GM18507 (cell line): Measurements from ENCODE around the gene GNAQ.

ENCODE experiments used
- DNase-seq: peaks from one replicate; pipeline ENCODE4 v3.0.0; 2011; ENCODE audit warnings: low read depth; ENCODE audit not compliant: insufficient read length; ENCODE audit errors: extremely low spot score
- FAIRE-seq: peaks from 2 replicates; lab custom pipeline; 2011; peaks lifted over from hg19 to GRCh38; lab: Jason Lieb, UNC

GNAQ gene

GRCh38 chr9:77916820-77917219 lies 114.8 kb downstream of the GNAQ start:
- FAIRE-seq: no peak
- DNase-seq: no peak

GRCh38 chr9:77916410-77916819 lies 115.2 kb downstream of the GNAQ start:
- FAIRE-seq (no peak), DNase-seq (no peak)

GRCh38 chr9:77915744-77916143 lies 115.9 kb downstream of the GNAQ start:
- DNase-seq (no peak), FAIRE-seq (no peak)

GRCh38 chr9:77912895-77913693 lies 118.5 kb downstream of the GNAQ start:
- DNase-seq (no peak), FAIRE-seq (no peak)

GRCh38 chr9:77911928-77912327 lies 119.7 kb downstream of the GNAQ start:
- DNase-seq: no peak
- no peak for FAIRE-seq

GRCh38 chr9:77910194-77910621 lies 121.4 kb downstream of the GNAQ start:
- DNase-seq (no peak), FAIRE-seq (no peak)

- DNase-seq: no peak
- no peak for FAIRE-seq
These were observed 122.3 kb downstream of the GNAQ start for GRCh38 chr9:77909306-77909705.

- FAIRE-seq (no peak), DNase-seq (no peak)
These were observed 123.3 kb downstream of the GNAQ start for GRCh38 chr9:77908293-77908692.

- no peak for DNase-seq
- FAIRE-seq: no peak
These were observed 124.0 kb downstream of the GNAQ start for GRCh38 chr9:77907585-77907984.

GRCh38 chr9:77906991-77907390 lies 124.6 kb downstream of the GNAQ start:
- FAIRE-seq (no peak), DNase-seq (no peak)

GRCh38 chr9:77903666-77904285 lies 127.8 kb downstream of the GNAQ start:
- FAIRE-seq: no peak
- no peak for DNase-seq

- DNase-seq (no peak), FAIRE-seq (no peak)
These were observed 129.8 kb downstream of the GNAQ start for GRCh38 chr9:77901771-77902170.

GRCh38 chr9:77901018-77901417 lies 130.6 kb downstream of the GNAQ start:
- FAIRE-seq (no peak), DNase-seq (no peak)

GRCh38 chr9:77899679-77900354 lies 131.8 kb downstream of the GNAQ start:
- DNase-seq (no peak), FAIRE-seq (no peak)

- no peak for FAIRE-seq
- no peak for DNase-seq
These were observed 132.7 kb downstream of the GNAQ start for GRCh38 chr9:77898864-77899263.

GRCh38 chr9:77896938-77897667 lies 134.5 kb downstream of the GNAQ start:
- DNase-seq (no peak), FAIRE-seq (no peak)

GRCh38 chr9:77896269-77896937 lies 135.2 kb downstream of the GNAQ start:
- DNase-seq (no peak), FAIRE-seq (no peak)

GRCh38 chr9:77893706-77894105 lies 137.9 kb downstream of the GNAQ start:
- FAIRE-seq: no peak
- DNase-seq: no peak

GRCh38 chr9:77892955-77893514 lies 138.6 kb downstream of the GNAQ start:
- FAIRE-seq: no peak
- no peak for DNase-seq
